SK-N-MC (cell line): Measurements from ENCODE around the gene RAD51AP1.

Source experiments
- FOXP2 ChIP-seq: optimal IDR thresholded peaks from 2 replicates; pipeline ENCODE3; 2011; ENCODE audit warnings: mild to moderate bottlenecking, moderate library complexity; ENCODE audit not compliant: insufficient read depth; ENCODE audit errors: extremely low read length, control extremely low read depth
- POLR2AphosphoS5 ChIP-seq: IDR thresholded peaks from 2 replicates; pipeline ENCODE4 v1.6.1; 2012; ENCODE audit warnings: mild to moderate bottlenecking, low read depth, low read length, borderline replicate concordance

GRCh38 chr12:4563336-4563735 is 24.6 kb downstream of the RAD51AP1 start:
- TF ChIP-seq POLR2AphosphoS5 (no peak), FOXP2 (no peak)
